T-helper 17 cell (primary cell): ENCODE results near the gene EIF1AD. TPM values are rescaled to one million over a fixed set of nuclear protein-coding genes. Genes with fewer than 3 reads are reported as not detected.
"Not testable (repeated sequence)": the region's sequence is repeated elsewhere in the genome, so short reads cannot be mapped to it uniquely, and the experiment has no call there.

ENCODE experiments used
- ATAC-seq: fragments of 150-1000 bp; cut with Tn5 transposase; 2 replicates; pipeline ENCODE4 v1.10.0; 2021; ENCODE audit warnings: mild to moderate bottlenecking, moderate library complexity
- DNase-seq, 3 donors: peaks; one replicate each; pipeline versions ENCODE4 v3.0.0 to v3.0.0-alpha.2; 2020 to 2021
- H3K9me3 ChIP-seq: one replicate; pipeline ENCODE4 v1.7.0; 2013; ENCODE audit warnings: low read length, mild to moderate bottlenecking; ENCODE audit not compliant: control insufficient read depth, poor library complexity, severe bottlenecking
- H3K27ac Mint-ChIP-seq: one replicate; pipeline ENCODE4 v1.8.0; 2022; ENCODE audit warnings: mild to moderate bottlenecking, moderate library complexity, mixed read lengths
- H3K27me3 Mint-ChIP-seq: one replicate; pipeline ENCODE4 v1.8.0; 2022; ENCODE audit warnings: mixed read lengths
- H3K36me3 Mint-ChIP-seq: one replicate; pipeline ENCODE4 v1.8.0; 2022; ENCODE audit warnings: low read depth, mixed read lengths
- H3K4me1 Mint-ChIP-seq: one replicate; pipeline ENCODE4 v1.8.0; 2022; ENCODE audit warnings: mild to moderate bottlenecking, mixed read lengths
- H3K4me3 Mint-ChIP-seq: one replicate; pipeline ENCODE4 v1.8.0; 2022; ENCODE audit warnings: mild to moderate bottlenecking, moderate library complexity, mixed read lengths
- total RNA-seq, 4 donors: library from RNA in 2 of 4; stranded (reverse) in 2 of 4; gene quantifications; one replicate each; pipeline ENCODE4 v1.2.3 and lab custom pipeline; 2022 to 2026

EIF1AD gene
- total RNA-seq, 2 donors from 2014 or later = 85.2 to 100 TPM

DNA sequence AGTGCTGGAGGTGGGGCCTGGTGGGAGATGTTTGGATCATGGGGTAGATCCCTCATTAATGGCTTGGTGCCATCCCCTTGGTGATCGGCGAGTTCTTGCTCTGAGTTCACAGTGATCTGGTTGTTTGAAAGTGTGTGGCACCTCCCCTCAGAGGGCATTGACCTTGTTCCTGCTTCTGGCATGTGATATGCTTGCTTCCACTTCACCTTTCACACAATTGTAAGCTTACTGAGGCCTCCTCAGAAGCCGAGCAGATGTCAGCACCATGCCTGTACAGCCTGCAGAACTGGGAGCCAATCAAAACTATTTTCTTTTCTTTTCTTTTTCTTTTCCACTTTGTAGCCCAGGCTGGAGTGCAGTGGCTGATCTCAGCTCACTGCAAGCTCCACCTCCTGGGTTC lies 35.4 kb upstream of the EIF1AD start:
- Mint-ChIP-seq H3K27me3 (peaks cover 22% of the 10 kb centered on the region), H3K27ac (no peak overlapping the region), H3K4me1 (peaks cover 4% of the 10 kb centered on the region), H3K4me3 (no peak overlapping the region), H3K36me3 (no peaks in the 10 kb centered on the region)
- DNase-seq (no peak), ATAC-seq (no peak)
- H3K9me3 ChIP-seq = no peaks in the 10 kb centered on the region

DNA sequence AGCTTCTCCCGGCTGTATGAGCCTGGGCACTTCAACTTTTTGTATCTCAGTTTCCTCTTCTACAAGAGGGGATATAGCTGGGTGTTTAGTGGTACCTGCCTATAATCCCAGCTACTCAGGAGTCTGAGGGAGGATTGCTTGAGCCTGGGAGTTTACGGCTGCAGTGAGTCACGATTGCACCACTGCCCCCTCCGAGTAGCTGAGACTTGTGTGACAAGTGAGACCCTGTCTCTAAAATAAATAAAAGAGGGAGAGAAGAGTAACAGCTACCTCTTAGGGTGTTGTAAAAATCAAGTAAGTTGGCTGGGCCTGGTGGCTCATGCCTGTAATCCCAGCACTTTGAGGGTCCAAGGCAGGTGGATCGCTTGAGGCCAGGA lies 34.4 kb upstream of the EIF1AD start:
- DNase-seq = no peak
- no peak for ATAC-seq
- H3K27me3 Mint-ChIP-seq = peaks cover 22% of the 10 kb centered on the region
- H3K36me3 Mint-ChIP-seq = no peaks in the 10 kb centered on the region
- H3K27ac Mint-ChIP-seq = no peak overlapping the region
- no peak overlapping the region for H3K4me3 Mint-ChIP-seq
- no peaks in the 10 kb centered on the region for H3K9me3 ChIP-seq
- peaks cover 4% of the 10 kb centered on the region for H3K4me1 Mint-ChIP-seq

DNA sequence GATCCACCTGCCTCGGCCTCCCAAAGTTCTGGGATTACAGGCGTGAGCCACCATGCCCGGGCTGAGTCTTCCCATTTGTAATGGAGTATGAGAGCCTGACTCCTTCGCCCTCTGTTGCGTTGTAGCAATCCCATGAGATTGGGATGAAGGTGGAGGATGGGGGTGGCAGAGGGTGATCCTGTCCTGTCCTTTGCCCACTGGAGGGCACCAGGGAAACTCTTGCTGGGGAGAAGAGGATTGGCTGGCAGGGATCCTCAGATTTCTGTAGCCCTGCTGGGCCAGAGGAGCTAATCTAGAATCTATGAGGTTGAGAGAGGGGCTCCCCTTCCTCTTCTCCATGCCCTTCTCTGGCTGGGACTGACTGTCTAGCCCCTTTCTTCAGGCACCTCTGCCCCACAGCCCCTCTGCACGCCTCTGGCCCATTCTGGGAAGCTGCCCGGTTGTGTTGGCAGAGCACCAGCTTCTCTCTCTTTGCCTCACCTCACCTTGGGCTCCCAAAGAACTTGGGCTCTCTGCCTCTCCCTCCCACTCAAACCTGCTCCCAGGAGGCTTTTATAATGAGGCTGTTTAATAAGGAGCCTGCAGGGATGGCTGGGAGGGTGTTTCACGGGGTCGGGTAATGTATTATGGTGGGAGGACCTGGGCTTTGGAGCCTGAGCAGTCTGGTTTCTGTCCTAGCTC lies 33.8 kb upstream of the EIF1AD start:
- no peaks in the 10 kb centered on the region for H3K9me3 ChIP-seq
- DNase-seq (no peak), ATAC-seq (no peak)
- Mint-ChIP-seq H3K4me3 (no peak overlapping the region), H3K27ac (no peak overlapping the region), H3K4me1 (peaks cover 4% of the 10 kb centered on the region), H3K27me3 (peaks cover 22% of the 10 kb centered on the region), H3K36me3 (no peaks in the 10 kb centered on the region)

DNA sequence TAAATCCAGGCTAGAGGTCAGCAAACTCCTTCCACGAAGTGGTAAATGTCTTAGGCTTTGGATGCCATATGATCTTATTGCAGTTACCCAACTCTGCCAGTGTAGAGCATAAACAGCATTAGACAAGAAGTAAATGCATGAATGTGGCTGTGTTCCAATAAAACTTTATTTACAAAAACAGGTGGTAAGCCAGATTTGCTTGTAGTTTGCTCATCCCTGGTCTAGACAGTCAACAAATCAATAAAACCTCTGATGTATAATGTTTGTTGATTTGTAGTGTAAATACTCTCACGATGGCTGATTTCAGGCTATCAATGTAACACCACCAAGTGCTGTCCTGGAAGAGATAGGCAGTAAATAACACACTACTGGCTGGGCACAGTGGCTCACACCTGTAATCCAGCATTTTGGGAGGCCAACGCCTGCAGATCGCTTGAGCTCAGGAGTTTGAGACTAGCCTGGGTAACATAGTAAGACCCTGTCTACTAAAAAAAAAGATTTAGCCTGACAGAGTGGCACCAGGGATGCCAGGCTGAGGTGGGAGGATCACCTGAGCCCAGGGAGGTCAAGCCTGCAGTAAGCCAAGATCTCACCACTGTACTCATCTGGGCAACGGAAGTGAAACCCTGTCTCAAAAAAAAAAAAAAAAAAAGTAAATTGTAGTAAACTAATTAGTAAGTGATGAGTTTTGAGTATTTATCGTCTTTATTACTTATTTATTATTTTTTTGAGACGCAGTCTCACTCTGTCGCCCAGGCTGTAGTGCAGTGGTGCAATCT lies 31.2 kb upstream of the EIF1AD start:
- no peak overlapping the region for H3K27ac Mint-ChIP-seq
- ATAC-seq = no peak
- no peaks in the 10 kb centered on the region for H3K36me3 Mint-ChIP-seq
- H3K27me3 Mint-ChIP-seq = peaks cover 20% of the 10 kb centered on the region
- no peak for DNase-seq
- peaks cover 4% of the 10 kb centered on the region for H3K4me1 Mint-ChIP-seq
- no peaks in the 10 kb centered on the region for H3K9me3 ChIP-seq
- H3K4me3 Mint-ChIP-seq = no peak overlapping the region

DNA sequence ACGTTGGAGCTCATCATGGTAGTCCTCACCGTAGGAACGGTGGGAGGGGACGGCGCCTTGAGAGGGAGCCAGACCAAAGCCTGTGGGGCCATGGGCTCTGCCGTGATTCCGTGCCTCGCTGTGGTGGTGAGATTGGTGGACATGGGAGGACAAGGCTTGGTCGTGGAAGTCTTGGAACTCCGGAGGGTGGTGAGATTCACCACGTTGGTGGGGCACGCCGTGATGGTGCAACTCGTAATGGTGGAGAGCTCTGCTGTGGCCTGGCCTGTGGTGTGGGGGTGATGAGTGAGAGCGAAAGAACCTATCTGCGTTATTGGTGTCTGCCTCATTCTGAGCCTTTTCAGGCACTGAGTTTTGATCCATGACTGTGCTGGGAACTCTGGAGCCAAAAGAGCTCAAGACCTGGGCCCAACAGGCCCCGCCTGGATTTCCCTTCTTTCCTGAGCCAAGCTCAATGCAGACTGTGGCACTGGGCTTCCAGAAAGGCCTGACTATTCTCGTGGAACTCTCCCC lies 24.1 kb upstream of the EIF1AD start, which contains the start of gene CATSPER1:
Gene CATSPER1, minus strand, starts transcription at position 463 of the 513 bp plus-strand sequence. Its CDS starts 100 bp downstream, at position 363.
- no peaks in the 10 kb centered on the region for H3K9me3 ChIP-seq
- no peak within 1 kb of the TSS for H3K4me3 Mint-ChIP-seq
- H3K4me1 Mint-ChIP-seq = peaks cover 11% of the 10 kb centered on the region
- H3K27ac Mint-ChIP-seq = no peak within 1 kb of the TSS
- no peaks in the 10 kb centered on the region for H3K36me3 Mint-ChIP-seq
- H3K27me3 Mint-ChIP-seq = peaks cover 10% of the 10 kb centered on the region
- ATAC-seq (no peak), DNase-seq (no peak)

DNA sequence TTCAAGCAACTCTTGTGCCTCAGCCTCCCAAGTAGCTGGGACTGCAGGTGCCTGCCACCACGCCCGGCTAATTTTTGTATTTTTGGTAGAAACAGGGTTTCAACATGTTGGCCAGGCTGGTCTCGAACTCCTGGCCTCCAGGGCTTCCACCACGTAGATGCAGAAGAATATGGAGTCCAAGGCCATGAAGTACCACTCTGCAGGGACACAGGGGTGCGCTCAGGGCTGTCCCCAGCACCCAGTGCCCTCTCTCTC lies 21.2 kb upstream of the EIF1AD start:
- H3K4me3 Mint-ChIP-seq, H3K27me3 Mint-ChIP-seq, DNase-seq, ATAC-seq, H3K27ac Mint-ChIP-seq, H3K9me3 ChIP-seq, H3K36me3 Mint-ChIP-seq: not testable (repeated sequence)
- H3K4me1 Mint-ChIP-seq = peaks cover 12% of the 10 kb centered on the region

DNA sequence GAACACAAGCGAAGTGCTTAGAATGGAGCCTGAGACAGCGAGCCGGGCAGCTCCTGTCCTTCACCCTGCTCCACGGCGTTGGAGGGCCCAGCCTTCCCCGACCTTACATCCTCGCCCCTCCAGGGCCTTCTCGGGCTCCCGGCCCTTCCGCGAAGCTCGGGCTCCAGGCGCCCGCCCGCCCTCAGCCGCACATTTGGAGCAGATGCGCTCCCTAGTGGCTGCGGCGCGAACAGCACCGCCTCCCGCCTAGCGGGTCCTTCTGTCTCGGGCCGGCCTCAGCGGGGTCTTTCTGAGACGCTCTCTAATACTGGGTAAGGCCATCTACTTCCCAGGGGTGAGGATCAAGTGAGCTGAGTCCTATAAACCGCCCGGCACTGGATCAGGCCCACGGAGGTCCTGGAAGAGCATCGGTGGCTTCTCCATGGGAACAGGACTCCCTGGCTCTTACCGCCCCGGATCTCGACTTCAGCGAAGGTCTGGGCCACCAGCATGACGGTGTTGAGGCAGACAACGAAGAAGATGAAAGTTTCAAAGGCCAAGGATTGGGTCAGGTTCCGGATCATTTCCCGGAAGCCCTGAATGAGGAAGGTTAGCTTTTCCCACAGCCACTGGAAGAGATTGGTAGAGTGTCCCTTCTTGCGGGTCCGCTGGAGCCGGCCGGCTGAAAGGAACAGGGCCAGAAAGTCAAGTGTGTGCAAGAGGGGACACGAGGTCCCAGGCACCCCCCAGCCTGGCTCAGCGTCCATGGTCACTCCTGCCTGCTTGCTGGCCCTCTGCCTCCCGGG lies 20.6 kb upstream of the EIF1AD start:
- peaks cover 12% of the 10 kb centered on the region for H3K4me1 Mint-ChIP-seq
- DNase-seq (peak; percentile 63 to 81 (median 67)), ATAC-seq (peak; percentile 95)
- H3K27ac Mint-ChIP-seq = peak overlapping the region; percentile 63
- peaks cover 5% of the 10 kb centered on the region for H3K27me3 Mint-ChIP-seq
- H3K9me3 ChIP-seq = no peaks in the 10 kb centered on the region
- no peaks in the 10 kb centered on the region for H3K36me3 Mint-ChIP-seq
- peak overlapping the region; percentile 77 for H3K4me3 Mint-ChIP-seq

DNA sequence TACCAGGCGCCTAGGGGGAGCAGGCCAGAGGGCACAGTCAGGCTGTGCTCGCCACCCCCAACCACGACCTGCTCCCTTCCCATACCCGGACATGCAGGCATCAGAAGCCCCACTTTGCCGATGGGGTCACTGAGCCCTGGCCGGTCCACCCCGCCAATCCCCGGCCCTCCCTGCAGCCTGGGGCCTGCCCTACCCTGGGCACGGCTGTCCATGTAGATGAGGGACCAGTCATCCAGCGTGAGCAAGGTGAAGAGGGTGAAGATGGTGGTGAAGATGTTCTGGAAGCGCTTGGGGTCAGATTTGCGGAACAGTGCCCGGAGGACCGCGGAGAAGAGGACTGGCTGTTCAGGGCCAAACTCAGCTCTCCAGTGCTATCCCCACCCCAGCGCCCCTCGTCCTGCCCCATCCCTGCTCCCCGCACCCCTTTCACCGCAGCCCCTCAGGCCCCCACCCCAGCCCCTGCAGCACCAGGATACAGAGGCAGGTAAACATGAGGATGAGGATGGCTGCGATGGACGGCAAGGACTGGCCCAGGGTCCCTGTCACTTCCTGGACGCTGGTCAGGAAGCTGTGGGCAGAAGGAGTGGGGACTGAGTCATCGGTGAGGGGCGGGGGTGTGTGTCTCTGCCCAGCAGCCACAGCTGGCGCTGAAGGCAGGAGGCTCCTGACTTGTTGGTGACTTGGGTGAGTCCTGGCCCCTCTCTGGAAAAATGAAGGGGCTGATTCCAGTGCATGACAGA lies 18.8 kb upstream of the EIF1AD start:
- Mint-ChIP-seq H3K4me1 (peaks cover 12% of the 10 kb centered on the region), H3K36me3 (no peaks in the 10 kb centered on the region), H3K27me3 (peaks cover 5% of the 10 kb centered on the region), H3K4me3 (no peak overlapping the region), H3K27ac (no peak overlapping the region)
- ATAC-seq (peak; percentile 42), DNase-seq (no peak)
- no peaks in the 10 kb centered on the region for H3K9me3 ChIP-seq

DNA sequence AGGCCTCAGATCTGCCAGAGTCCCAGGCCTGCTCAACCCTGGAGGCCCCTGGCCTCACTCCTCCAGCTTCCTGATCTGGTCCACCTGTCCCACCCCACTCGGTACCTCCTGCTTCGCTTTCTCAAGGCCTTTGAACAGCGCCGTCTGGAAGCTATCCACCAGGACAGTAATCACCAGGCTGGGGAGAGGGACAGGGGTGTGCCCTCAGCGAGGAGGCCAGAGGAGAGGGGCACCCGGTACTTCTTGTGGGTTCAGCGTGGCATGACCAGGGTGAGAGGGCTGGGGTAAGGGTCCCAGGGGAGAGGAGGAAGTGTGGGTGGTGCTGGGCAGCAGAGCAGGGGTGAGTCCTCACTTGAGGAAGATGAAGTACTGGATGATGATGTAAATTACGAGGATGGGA lies 18.3 kb upstream of the EIF1AD start:
- no peak overlapping the region for H3K4me3 Mint-ChIP-seq
- DNase-seq = no peak
- peaks cover 11% of the 10 kb centered on the region for H3K4me1 Mint-ChIP-seq
- H3K27ac Mint-ChIP-seq = no peak overlapping the region
- H3K36me3 Mint-ChIP-seq = no peaks in the 10 kb centered on the region
- peaks cover 5% of the 10 kb centered on the region for H3K27me3 Mint-ChIP-seq
- H3K9me3 ChIP-seq = no peaks in the 10 kb centered on the region
- ATAC-seq = no peak

DNA sequence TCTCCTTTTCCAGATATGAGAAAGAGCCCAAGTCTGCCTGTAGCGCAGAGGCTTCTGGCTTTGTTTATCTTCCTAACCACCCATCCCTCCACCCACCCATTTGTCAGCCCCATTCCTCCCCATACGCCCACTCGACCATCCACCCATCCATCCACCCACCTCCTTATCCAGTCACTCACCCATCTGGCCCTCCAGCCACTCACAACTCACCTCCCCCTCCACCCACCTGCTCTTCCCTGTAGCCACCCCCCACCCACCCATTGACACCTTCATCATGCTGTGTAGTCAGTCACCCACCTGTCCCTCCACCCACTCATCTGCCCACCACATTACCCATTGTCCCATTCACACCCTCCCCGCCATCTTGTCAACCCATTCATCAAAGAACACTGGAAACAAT lies 15.4 kb upstream of the EIF1AD start:
- no peaks in the 10 kb centered on the region for H3K9me3 ChIP-seq
- Mint-ChIP-seq H3K4me3 (no peak overlapping the region), H3K36me3 (peaks cover 2% of the 10 kb centered on the region), H3K27me3 (peaks cover 7% of the 10 kb centered on the region), H3K4me1 (peaks cover 7% of the 10 kb centered on the region), H3K27ac (no peak overlapping the region)
- DNase-seq (no peak), ATAC-seq (no peak)

DNA sequence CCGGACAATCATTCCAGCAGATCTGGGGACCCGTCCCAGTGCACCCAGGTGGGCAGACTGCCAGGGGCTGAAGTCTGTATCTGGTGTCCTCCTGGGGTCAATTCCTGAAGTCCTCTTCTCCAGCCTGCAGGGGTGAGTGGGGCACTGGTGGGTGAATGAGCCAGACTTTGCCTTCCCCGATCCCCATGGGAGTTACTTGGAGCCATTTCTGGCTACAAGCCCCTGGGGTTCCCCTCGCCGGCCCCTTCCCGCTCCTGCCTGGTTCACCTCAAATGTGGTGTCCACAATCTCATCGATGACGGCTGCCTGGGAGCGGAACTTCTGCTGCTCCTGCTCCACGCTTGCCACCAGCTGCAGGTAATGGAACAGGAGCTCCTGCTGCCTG lies 14.8 kb upstream of the EIF1AD start:
- Mint-ChIP-seq H3K27ac (no peak overlapping the region), H3K27me3 (peaks cover 7% of the 10 kb centered on the region), H3K4me1 (peaks cover 7% of the 10 kb centered on the region), H3K4me3 (no peak overlapping the region), H3K36me3 (peaks cover 2% of the 10 kb centered on the region)
- H3K9me3 ChIP-seq = no peaks in the 10 kb centered on the region
- no peak for DNase-seq
- ATAC-seq = no peak

DNA sequence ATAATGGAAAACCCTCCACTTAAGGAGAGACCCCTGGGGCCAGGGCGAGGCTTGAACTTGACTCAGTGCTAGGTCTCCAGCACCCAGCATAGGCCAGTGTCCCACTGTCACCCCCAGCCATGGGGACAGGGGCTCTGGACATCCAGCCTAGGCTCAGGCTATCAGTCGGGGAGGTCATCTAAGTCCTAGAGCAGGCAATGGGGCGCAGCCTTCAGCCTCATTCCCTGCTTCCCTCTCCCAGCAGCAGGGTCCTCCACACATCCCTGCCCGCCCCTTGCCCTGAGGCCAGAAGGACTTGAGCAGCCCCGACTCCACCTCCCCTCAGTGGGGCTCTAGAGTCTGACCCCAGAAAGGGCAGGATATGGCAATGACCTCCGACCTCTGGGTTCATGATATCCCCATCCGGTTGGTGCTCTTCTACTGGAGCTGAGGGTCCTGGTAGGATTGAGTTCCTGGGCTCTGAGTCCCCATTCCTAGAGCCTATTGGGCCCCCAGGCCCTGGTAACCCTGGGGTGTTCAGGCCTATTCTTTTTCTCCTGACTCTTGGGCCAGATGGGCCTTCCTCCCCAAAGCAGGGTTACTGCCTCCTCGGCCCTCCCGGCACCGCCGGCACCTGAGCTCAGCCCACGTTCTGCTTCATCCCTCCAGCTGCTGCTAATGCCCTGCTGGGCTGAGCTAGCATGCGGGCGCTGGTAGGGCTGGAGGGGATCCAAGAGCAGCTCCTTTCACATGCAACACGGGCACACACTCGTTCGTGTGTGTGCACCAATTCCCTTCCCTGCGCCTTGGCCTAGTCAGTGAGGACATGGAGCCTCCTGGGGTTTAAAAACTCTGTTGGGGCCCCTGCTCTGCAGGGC lies 14.2 kb upstream of the EIF1AD start:
- Mint-ChIP-seq H3K27me3 (peaks cover 7% of the 10 kb centered on the region), H3K27ac (no peak overlapping the region), H3K4me3 (no peak overlapping the region), H3K4me1 (peaks cover 4% of the 10 kb centered on the region), H3K36me3 (peaks cover 2% of the 10 kb centered on the region)
- DNase-seq = no peak
- no peaks in the 10 kb centered on the region for H3K9me3 ChIP-seq
- ATAC-seq = no peak
